Osteoblast (primary cell): ENCODE measurements around the gene MGAT4A. TPM values are rescaled to one million over a fixed set of nuclear protein-coding genes. Genes with fewer than 3 reads are reported as not detected.

ENCODE experiments used
- DNase-seq: peaks from one replicate; pipeline ENCODE4 v3.0.0; 2011; ENCODE audit warnings: low spot score, mixed read lengths; ENCODE audit not compliant: insufficient read length; ENCODE audit errors: missing footprints
- H2AFZ ChIP-seq: 2 replicates; pipeline ENCODE4 v1.6.0; 2011; ENCODE audit warnings: mild to moderate bottlenecking, low read length
- H3K27ac ChIP-seq: 2 replicates; pipeline ENCODE4 v1.5.1; 2011; ENCODE audit warnings: mild to moderate bottlenecking, low read depth, low read length, moderate library complexity
- H3K27me3 ChIP-seq: 2 replicates; pipeline ENCODE4 v1.6.0; 2012; ENCODE audit warnings: mild to moderate bottlenecking, control low read depth, inconsistent platforms, low read length, moderate library complexity; ENCODE audit not compliant: insufficient read depth
- H3K36me3 ChIP-seq: 2 replicates; pipeline ENCODE4 v1.5.1; 2011; ENCODE audit warnings: mild to moderate bottlenecking, low read length, control low read depth, moderate library complexity; ENCODE audit not compliant: insufficient read depth
- H3K4me1 ChIP-seq: 2 replicates; pipeline ENCODE4 v1.5.1; 2011; ENCODE audit warnings: mild to moderate bottlenecking, low read length, control low read depth, moderate library complexity; ENCODE audit not compliant: insufficient read depth
- H3K4me2 ChIP-seq: 2 replicates; pipeline ENCODE4 v1.6.0; 2011; ENCODE audit warnings: mild to moderate bottlenecking, low read length; ENCODE audit not compliant: insufficient read depth
- H3K4me3 ChIP-seq: fragments of 200-600 bp; sonication (generic); 3 replicates; pipeline ENCODE4 v1.5.1; 2012; ENCODE audit warnings: mild to moderate bottlenecking, low read length, inconsistent platforms; ENCODE audit not compliant: insufficient read depth
- H3K79me2 ChIP-seq: 2 replicates; pipeline ENCODE4 v1.6.0; 2012; ENCODE audit warnings: mild to moderate bottlenecking, low read length, control low read depth, inconsistent platforms; ENCODE audit not compliant: insufficient read depth
- H3K9me3 ChIP-seq: 2 replicates; pipeline ENCODE4 v1.5.1; 2011; ENCODE audit warnings: low read depth, low read length, control low read depth
- H4K20me1 ChIP-seq: 2 replicates; pipeline ENCODE4 v1.6.0; 2012; ENCODE audit warnings: mild to moderate bottlenecking, low read length, control low read depth; ENCODE audit not compliant: insufficient read depth
- CTCF ChIP-seq: IDR thresholded peaks from 2 replicates; pipeline ENCODE4 v1.5.1; 2011; ENCODE audit warnings: mild to moderate bottlenecking, low read depth, low read length, moderate library complexity; ENCODE audit errors: extremely low read depth
- total RNA-seq: library from RNA; depleted of rRNA; stranded (reverse); fragments of >200 nt; gene quantifications from 2 replicates; pipeline ENCODE4 v1.2.3, GENCODE V29; 2012

MGAT4A gene
- total RNA-seq, 1 donor = 0.36 TPM

GRCh38 chr2:98588880-98589431 is 142.0 kb downstream of the MGAT4A start:
- Histone ChIP-seq H3K27ac (no peak overlapping the region), H3K36me3 (no peaks in the 10 kb centered on the region), H3K4me2 (no peak overlapping the region), H3K9me3 (no peaks in the 10 kb centered on the region), H3K4me3 (no peak overlapping the region), H3K27me3 (no peaks in the 10 kb centered on the region), H3K79me2 (no peaks in the 10 kb centered on the region), H2AFZ (no peak overlapping the region), H3K4me1 (no peaks in the 10 kb centered on the region), H4K20me1 (no peaks in the 10 kb centered on the region)
- no peak for DNase-seq
- no peak for TF ChIP-seq CTCF

- Histone ChIP-seq H3K27me3 (no peaks in the 10 kb centered on the region), H3K79me2 (no peaks in the 10 kb centered on the region), H3K27ac (no peak overlapping the region), H4K20me1 (no peaks in the 10 kb centered on the region), H3K9me3 (no peaks in the 10 kb centered on the region), H3K4me1 (no peaks in the 10 kb centered on the region), H3K36me3 (peaks cover 3% of the 10 kb centered on the region), H3K4me3 (no peak overlapping the region), H3K4me2 (no peak overlapping the region), H2AFZ (no peak overlapping the region)
- DNase-seq = peak; percentile 57
- TF ChIP-seq CTCF = no peak
These were observed 144.3 kb downstream of the MGAT4A start for GRCh38 chr2:98586551-98587140.

GRCh38 chr2:98585386-98585785 is 145.5 kb downstream of the MGAT4A start:
- no peak overlapping the region for H3K4me2 ChIP-seq
- H3K4me1 ChIP-seq = no peaks in the 10 kb centered on the region
- no peaks in the 10 kb centered on the region for H3K27me3 ChIP-seq
- no peak overlapping the region for H3K27ac ChIP-seq
- peaks cover 3% of the 10 kb centered on the region for H3K36me3 ChIP-seq
- H3K4me3 ChIP-seq = no peak overlapping the region
- no peaks in the 10 kb centered on the region for H3K79me2 ChIP-seq
- H4K20me1 ChIP-seq = no peaks in the 10 kb centered on the region
- no peaks in the 10 kb centered on the region for H3K9me3 ChIP-seq
- TF ChIP-seq CTCF = no peak
- no peak overlapping the region for H2AFZ ChIP-seq
- DNase-seq = peak; percentile 29

- no peak for TF ChIP-seq CTCF
- peak; percentile 43 for DNase-seq
- Histone ChIP-seq H3K79me2 (no peaks in the 10 kb centered on the region), H3K4me3 (no peak overlapping the region), H3K9me3 (no peaks in the 10 kb centered on the region), H3K4me2 (no peak overlapping the region), H4K20me1 (no peaks in the 10 kb centered on the region), H3K27ac (no peak overlapping the region), H3K4me1 (no peaks in the 10 kb centered on the region), H3K27me3 (no peaks in the 10 kb centered on the region), H2AFZ (no peak overlapping the region), H3K36me3 (peaks cover 3% of the 10 kb centered on the region)
These were observed 146.9 kb downstream of the MGAT4A start for GRCh38 chr2:98583816-98584618.
